HepG2 (cell line): ENCODE measurements around the gene MYO3B. TPM values are rescaled to one million over a fixed set of nuclear protein-coding genes. Genes with fewer than 3 reads are reported as not detected.

Source experiments
- ATAC-seq: fragments of 200-7000 bp; cut with Tn5 transposase; 3 replicates; pipeline ENCODE4 v1.9.1; 2020; ENCODE audit warnings: mild to moderate bottlenecking, moderate library complexity
- BruUV-seq: library from RNA; stranded (reverse); fragments of 400-500 nt; replicated peaks from 2 replicates; lab custom pipeline; 2021; lab: Mats Ljungman, UMichigan
- CTCF ChIA-PET: fragments of 300-600 bp; formaldehyde crosslinking; extraction: SDS; loops from one replicate; lab custom pipeline; 2021; ENCODE audit warnings: low total read pairs, inconsistent platforms, low intra/inter-chr PET ratio; lab: Yijun Ruan, JAX
- POLR2A ChIA-PET: fragments of 350-600 bp; sonication (Branson Sonifier 250); formaldehyde crosslinking; loops from one replicate; lab custom pipeline; 2020; ENCODE audit warnings: antibody characterized with exemption, inconsistent platforms; lab: Yijun Ruan, JAX
- DNase-seq: peaks from one replicate; pipeline ENCODE4 v3.0.0-alpha.2; 2015; ENCODE audit warnings: low spot score
- FAIRE-seq: peaks from 3 replicates; lab custom pipeline; 2011; peaks lifted over from hg19 to GRCh38; lab: Jason Lieb, UNC
- H2AFZ ChIP-seq: one replicate; pipeline ENCODE4 v1.6.1; 2011; ENCODE audit warnings: low read length, inconsistent platforms
- H3K27ac ChIP-seq: fragments of 300-600 bp; 3 replicates; pipeline ENCODE4 v1.8.0; 2011; ENCODE audit warnings: mixed run types, mild to moderate bottlenecking, mixed read lengths, low read length, inconsistent platforms; ENCODE audit not compliant: insufficient read depth; ENCODE audit errors: extremely low read length
- H3K27me3 ChIP-seq, 2 experiments: fragments of 200-600 bp in 1 of 2; 2 replicates in 1 of 2; 3 replicates in 1 of 2; pipeline versions ENCODE4 v1.6.0 to v1.8.0; 2011; ENCODE audit warnings: low read length in 2 of 2, mild to moderate bottlenecking in 2 of 2, moderate library complexity in 2 of 2, inconsistent platforms in 1 of 2; ENCODE audit not compliant: insufficient read depth in 2 of 2, control insufficient read depth in 1 of 2
- H3K36me3 ChIP-seq, 2 experiments: fragments of 200-600 bp in 1 of 2; replicated peaks in 1 of 2; 2 replicates in 1 of 2; 3 replicates in 1 of 2; pipeline versions ENCODE4 v1.5.1 to v1.8.0; 2011; ENCODE audit warnings: low read length in 2 of 2, inconsistent platforms in 1 of 2; ENCODE audit not compliant: insufficient read depth in 2 of 2, control insufficient read depth in 1 of 2
- H3K4me1 ChIP-seq: 2 replicates; pipeline ENCODE4 v1.5.1; 2012; ENCODE audit warnings: low read length, inconsistent platforms; ENCODE audit not compliant: insufficient read depth
- H3K4me2 ChIP-seq: 2 replicates; pipeline ENCODE4 v1.6.0; 2011; ENCODE audit warnings: low read depth, low read length, inconsistent platforms
- H3K4me3 ChIP-seq, 3 experiments: fragments of 200-600 bp in 1 of 3; sonication (generic), shearing (Covaris generic) in 1 of 3; replicated peaks in 1 of 3; 2 replicates each; pipeline ENCODE4 v1.5.1; 2011 to 2016; ENCODE audit warnings: low read length in 3 of 3, inconsistent platforms in 2 of 3, low read depth in 2 of 3, mild to moderate bottlenecking in 2 of 3, control low read depth in 1 of 3, mixed read lengths in 1 of 3; ENCODE audit not compliant: insufficient read depth in 1 of 3
- H3K79me2 ChIP-seq: one replicate; pipeline ENCODE4 v1.6.1; 2011; ENCODE audit warnings: low read length, inconsistent platforms; ENCODE audit not compliant: insufficient read depth
- H3K9ac ChIP-seq: 2 replicates; pipeline ENCODE4 v1.6.0; 2011; ENCODE audit warnings: mild to moderate bottlenecking, low read depth, low read length, inconsistent platforms; ENCODE audit not compliant: insufficient read depth
- H3K9me3 ChIP-seq: 2 replicates; pipeline ENCODE4 v1.5.1; 2012; ENCODE audit warnings: mild to moderate bottlenecking, low read length
- H4K20me1 ChIP-seq: 2 replicates; pipeline ENCODE4 v1.6.0; 2011; ENCODE audit warnings: inconsistent platforms, mild to moderate bottlenecking, low read length, moderate library complexity; ENCODE audit not compliant: insufficient read depth
- ARNTL ChIP-seq: sonication (generic); formaldehyde crosslinking; IDR thresholded peaks from 2 replicates; pipeline ENCODE4 v1.4.0; 2020; ENCODE audit warnings: mild to moderate bottlenecking, missing genetic modification reagents
- ERF ChIP-seq: IDR thresholded peaks from 2 replicates; pipeline ENCODE4 v1.6.1; 2018; ENCODE audit warnings: missing biosample characterization, missing genetic modification reagents
- HOXA3 ChIP-seq: sonication (generic); formaldehyde crosslinking; IDR thresholded peaks from 2 replicates; pipeline ENCODE4 v1.5.0; 2020; ENCODE audit warnings: missing genetic modification reagents
- MTERF4 ChIP-seq: sonication (generic); formaldehyde crosslinking; IDR thresholded peaks from 2 replicates; pipeline ENCODE4 v1.8.0; 2023; ENCODE audit warnings: mild to moderate bottlenecking, missing genetic modification reagents
- PHF5A ChIP-seq: IDR thresholded peaks from one replicate; pipeline ENCODE4 v1.6.1; 2018; ENCODE audit warnings: low read depth, missing genetic modification reagents; ENCODE audit not compliant: unreplicated experiment
- RAD51 ChIP-seq: fragments of 450-650 bp; IDR thresholded peaks from 2 replicates; pipeline ENCODE4 v1.6.1; 2016; ENCODE audit warnings: borderline replicate concordance
- RNF2 ChIP-seq: fragments of 450-650 bp; conservative IDR thresholded peaks from 2 replicates; pipeline ENCODE4 v1.6.1; 2016; ENCODE audit warnings: low read depth
- ZBTB40 ChIP-seq, 2 experiments: fragments of 450-650 bp in 1 of 2; sonication (generic) in 1 of 2; formaldehyde crosslinking in 1 of 2; IDR thresholded peaks; 2 replicates each; pipeline versions ENCODE4 v1.6.1 to v1.8.0; 2016 to 2022; ENCODE audit warnings: antibody characterized with exemption in 1 of 2, mild to moderate bottlenecking in 1 of 2, missing genetic modification reagents in 1 of 2
- ZBTB7B ChIP-seq: sonication (generic); formaldehyde crosslinking; IDR thresholded peaks from 2 replicates; pipeline ENCODE4 v1.4.0; 2020; ENCODE audit warnings: missing genetic modification reagents
- ZNF337 ChIP-seq: sonication (generic); formaldehyde crosslinking; IDR thresholded peaks from 2 replicates; pipeline ENCODE4 v1.5.1; 2020; ENCODE audit warnings: missing genetic modification reagents, low read depth, mild to moderate bottlenecking, borderline replicate concordance
- ZSCAN5A ChIP-seq: sonication (generic); formaldehyde crosslinking; IDR thresholded peaks from 2 replicates; pipeline ENCODE4 v1.8.0; 2022; ENCODE audit warnings: mild to moderate bottlenecking, missing genetic modification reagents, borderline replicate concordance
- WGBS: methylation state at CpG from one replicate; pipeline ENCODE4 v1.1.6; 2017; ENCODE audit warnings: low lambda C conversion rate; 5-methylcytosine and 5-hydroxymethylcytosine counted together
- in situ Hi-C: cut with HindIII; loops from 2 replicates; pipeline ENCODE4 v1.10.0; 2017; ENCODE audit warnings: low pct_unique_long_range_greater_than_20kb; ENCODE audit not compliant: extremely low pct_ligation_motif_present
- intact Hi-C: fragments of 100-400 bp; cut with micrococcal nuclease; formaldehyde crosslinking; loops from one replicate; pipeline ENCODE4 v1.10.0; 2022; ENCODE audit not compliant: unreplicated experiment
- polyA plus RNA-seq, 8 experiments: library from polyadenylated mRNA; depleted of rRNA in 3 of 8; stranded (reverse) in 7 of 8; unstranded in 1 of 8; fragments of >200 nt; fragmentation: Illumina TruSeq in 4 of 8; extraction: Trizol in 4 of 8; gene quantifications; 2 replicates each; pipeline versions ENCODE4 v1.2.1 to v1.2.3, GENCODE V29; 2011 to 2016; ENCODE audit warnings: low read depth in 4 of 8, missing spikeins in 1 of 8, mixed read lengths in 1 of 8; ENCODE audit not compliant: insufficient read depth in 1 of 8
- total RNA-seq, 5 experiments: library from RNA; depleted of rRNA; stranded (reverse); fragments of >200 nt; fragmentation: Illumina TruSeq; extraction: Trizol; gene quantifications; 2 replicates each; pipeline ENCODE4 v1.2.3, GENCODE V29; 2016; ENCODE audit warnings: low read depth in 1 of 5

MYO3B gene
- total and polyA plus RNA-seq, 2 of the 13 experiments (the other 11 are each of a cell fraction or from before 2014, with no cell fraction given): 0.01 TPM; not detected in 1

GRCh38 chr2:170248574-170249393 lies 70.8 kb downstream of the MYO3B start (continued):
- TF ChIP-seq ERF: no peak
- TF ChIP-seq MTERF4: no peak
- no peak for TF ChIP-seq PHF5A (CRISPR knock-in tag)
- no peak for TF ChIP-seq RNF2

- in situ Hi-C loops (no loop called here), intact Hi-C loops (no loop called here)
- peaks cover 0 to 10% of the 10 kb centered on the region in 2 experiments; a peak in 1 of 5 replicates for H3K27me3 ChIP-seq
- 1% methylated on average over 2 of the region's 2 CpGs for WGBS
- no peak overlapping the region for H3K4me2 ChIP-seq
- no peak overlapping the region for H3K27ac ChIP-seq
- no TSS peak for BruUV-seq
- no peaks in the 10 kb centered on the region for H3K9me3 ChIP-seq
- no peaks in the 10 kb centered on the region for H3K79me2 ChIP-seq
- H3K36me3 ChIP-seq: no peaks in the 10 kb centered on the region
- POLR2A ChIA-PET: no interaction called here
- no peak overlapping the region for H3K4me3 ChIP-seq
- H3K4me1 ChIP-seq: no peaks in the 10 kb centered on the region
- H3K9ac ChIP-seq: no peak overlapping the region
- DNase-seq (no peak), FAIRE-seq (no peak), ATAC-seq (no peak)
- no peaks in the 10 kb centered on the region for H4K20me1 ChIP-seq
- no peak overlapping the region for H2AFZ ChIP-seq
- CTCF ChIA-PET: no interaction called here
- TF ChIP-seq RAD51 (no peak), ZSCAN5A (no peak), ZBTB40 (IDR thresholded peaks at IDR 0.05) (no peak), ZBTB40 (CRISPR knock-in tag; IDR thresholded peaks at IDR 0.05) (no peak), ZBTB7B (CRISPR knock-in tag) (no peak), HOXA3 (CRISPR knock-in tag) (no peak), ZNF337 (CRISPR knock-in tag) (no peak), ARNTL (CRISPR knock-in tag) (no peak)
Observed at GRCh38 chr2:170249761-170250160, 71.8 kb downstream of the MYO3B start.
